Measurements from ENCODE around the gene SYN1. TPM values are rescaled to one million over a fixed set of nuclear protein-coding genes. Genes with fewer than 3 reads are reported as not detected.

The SYN1 gene
- total and polyA plus RNA-seq, 2 experiments from 2014 or later = 3.6 to 6.7 TPM

DNA sequence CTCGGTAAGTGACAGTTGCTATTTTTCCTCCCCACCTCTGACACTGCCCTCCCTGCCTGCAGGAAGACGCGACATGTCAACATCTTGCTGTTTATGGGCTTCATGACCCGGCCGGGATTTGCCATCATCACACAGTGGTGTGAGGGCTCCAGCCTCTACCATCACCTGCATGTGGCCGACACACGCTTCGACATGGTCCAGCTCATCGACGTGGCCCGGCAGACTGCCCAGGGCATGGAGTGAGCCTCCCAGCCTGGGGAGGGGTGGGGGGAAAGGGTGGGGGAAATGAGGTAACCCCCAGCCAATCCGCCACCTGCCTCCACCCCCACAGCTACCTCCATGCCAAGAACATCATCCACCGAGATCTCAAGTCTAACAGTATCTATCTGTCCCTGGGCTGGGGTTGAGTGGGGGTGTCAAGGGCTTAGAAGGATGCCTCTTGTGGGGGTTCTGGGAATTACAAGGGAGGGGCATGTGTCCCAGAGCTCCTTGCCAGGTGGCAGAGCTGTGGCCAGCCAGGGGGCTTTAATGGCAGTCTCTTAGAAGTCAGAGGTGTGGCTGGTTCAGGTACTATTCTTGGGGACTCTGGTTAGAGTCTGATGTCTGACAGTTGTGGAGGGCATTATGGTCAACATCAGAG, 50.9 kb downstream of the SYN1 start:
- Histone ChIP-seq H3K4me2 (no peak overlapping the region), H3K4me3 (no peak overlapping the region), H3K27me3 (ENCODE audit: insufficient read depth) (no peaks in the 10 kb centered on the region), H4K20me1 (replicated peaks; ENCODE audit: insufficient read depth) (no peaks in the 10 kb centered on the region), H3K9me2 (ENCODE audit: insufficient read depth) (no peaks in the 10 kb centered on the region), H3F3A (replicated peaks; ENCODE audit: low read depth) (no peaks in the 10 kb centered on the region), H3K27ac (ENCODE audit: low read depth) (no peak overlapping the region), H3K36me3 (ENCODE audit: insufficient read depth) (no peaks in the 10 kb centered on the region), H3K4me1 (ENCODE audit: insufficient read depth) (peaks cover 5% of the 10 kb centered on the region; the same call in 1 of the 2 replicates), H3K79me2 (replicated peaks; ENCODE audit: insufficient read depth) (no peaks in the 10 kb centered on the region), H2AFZ (no peak overlapping the region)
- Mint-ChIP-seq H3K27ac (no peak overlapping the region), H3K4me3 (no peak overlapping the region; the same call in 2 of the 3 replicates), H3K4me1 (peaks cover 17% of the 10 kb centered on the region), H3K9me3 (no peaks in the 10 kb centered on the region; the same call in 2 of the 3 replicates), H3K27me3 (ENCODE audit: insufficient read depth, low read depth, poor library complexity) (peaks cover 14% of the 10 kb centered on the region), H3K36me3 (ENCODE audit: low read depth) (peaks cover 77% of the 10 kb centered on the region)
- ATAC-seq = peak; percentile 28
- peak; percentile 76 for DNase-seq (ENCODE audit: low spot score)
- TF ChIP-seq JUNB (IDR thresholded peaks at IDR 0.05; ENCODE audit: unreplicated experiment) = no peak
- TF ChIP-seq, protein P1, sequence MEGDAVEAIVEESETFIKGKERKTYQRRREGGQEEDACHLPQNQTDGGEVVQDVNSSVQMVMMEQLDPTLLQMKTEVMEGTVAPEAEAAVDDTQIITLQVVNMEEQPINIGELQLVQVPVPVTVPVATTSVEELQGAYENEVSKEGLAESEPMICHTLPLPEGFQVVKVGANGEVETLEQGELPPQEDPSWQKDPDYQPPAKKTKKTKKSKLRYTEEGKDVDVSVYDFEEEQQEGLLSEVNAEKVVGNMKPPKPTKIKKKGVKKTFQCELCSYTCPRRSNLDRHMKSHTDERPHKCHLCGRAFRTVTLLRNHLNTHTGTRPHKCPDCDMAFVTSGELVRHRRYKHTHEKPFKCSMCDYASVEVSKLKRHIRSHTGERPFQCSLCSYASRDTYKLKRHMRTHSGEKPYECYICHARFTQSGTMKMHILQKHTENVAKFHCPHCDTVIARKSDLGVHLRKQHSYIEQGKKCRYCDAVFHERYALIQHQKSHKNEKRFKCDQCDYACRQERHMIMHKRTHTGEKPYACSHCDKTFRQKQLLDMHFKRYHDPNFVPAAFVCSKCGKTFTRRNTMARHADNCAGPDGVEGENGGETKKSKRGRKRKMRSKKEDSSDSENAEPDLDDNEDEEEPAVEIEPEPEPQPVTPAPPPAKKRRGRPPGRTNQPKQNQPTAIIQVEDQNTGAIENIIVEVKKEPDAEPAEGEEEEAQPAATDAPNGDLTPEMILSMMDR (conservative IDR thresholded peaks at IDR 0.05; ENCODE audit: low read depth in 2 of 2) = peak; percentile 41 to 45; a peak in 3 of 4 replicates

DNA sequence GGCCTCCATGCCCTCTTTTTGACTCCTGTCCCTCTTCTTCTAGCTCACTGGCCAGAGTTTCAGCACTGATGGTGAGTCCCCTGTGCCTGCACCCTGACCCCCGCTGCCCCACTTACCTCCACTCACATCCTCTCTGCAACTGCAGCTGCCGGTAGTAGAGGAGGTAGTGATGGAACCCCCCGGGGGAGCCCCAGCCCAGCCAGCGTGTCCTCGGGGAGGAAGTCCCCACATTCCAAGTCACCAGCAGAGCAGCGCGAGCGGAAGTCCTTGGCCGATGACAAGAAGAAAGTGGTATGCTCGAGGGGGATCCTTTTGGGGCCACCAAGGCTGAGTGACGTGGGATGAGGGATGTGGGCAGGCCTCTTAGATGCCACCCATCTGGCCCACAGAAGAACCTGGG, 52.8 kb downstream of the SYN1 start:
- H3K4me1 Mint-ChIP-seq = peaks cover 6% of the 10 kb centered on the region
- no peak for TF ChIP-seq JUNB (IDR thresholded peaks at IDR 0.05; ENCODE audit: unreplicated experiment)
- no peak for TF ChIP-seq EZH2 (IDR thresholded peaks at IDR 0.05; ENCODE audit: low read depth, unreplicated experiment)
- TF ChIP-seq POLR2AphosphoS5 (IDR thresholded peaks at IDR 0.05; ENCODE audit: low read depth) = no peak
- no peak for TF ChIP-seq ZNF114 (CRISPR knock-in tag; IDR thresholded peaks at IDR 0.05)
- Histone ChIP-seq H4K20me1 (replicated peaks; ENCODE audit: insufficient read depth) (no peaks in the 10 kb centered on the region), H2AFZ (no peak overlapping the region), H3K79me2 (replicated peaks; ENCODE audit: insufficient read depth) (peaks cover 7% of the 10 kb centered on the region; the same call in 1 of the 2 replicates), H3K36me3 (ENCODE audit: insufficient read depth) (no peaks in the 10 kb centered on the region), H3K27me3 (ENCODE audit: insufficient read depth) (no peaks in the 10 kb centered on the region), H3K27ac (ENCODE audit: low read depth) (no peak overlapping the region), H3K4me3 (no peak overlapping the region), H3K4me2 (no peak overlapping the region), H3K9me2 (ENCODE audit: insufficient read depth) (no peaks in the 10 kb centered on the region), H3F3A (replicated peaks; ENCODE audit: low read depth) (no peaks in the 10 kb centered on the region), H3K4me1 (ENCODE audit: insufficient read depth) (no peaks in the 10 kb centered on the region)
- no peak for ATAC-seq
- H3K36me3 Mint-ChIP-seq (ENCODE audit: low read depth) = peaks cover 71% of the 10 kb centered on the region
- DNase-seq (ENCODE audit: low spot score) = no peak
- H3K27ac Mint-ChIP-seq = no peak overlapping the region
- H3K27me3 Mint-ChIP-seq (ENCODE audit: insufficient read depth, low read depth, poor library complexity) = peaks cover 5% of the 10 kb centered on the region
- no peak overlapping the region for H3K4me3 Mint-ChIP-seq
- no peaks in the 10 kb centered on the region; the same call in 2 of the 3 replicates for H3K9me3 Mint-ChIP-seq

DNA sequence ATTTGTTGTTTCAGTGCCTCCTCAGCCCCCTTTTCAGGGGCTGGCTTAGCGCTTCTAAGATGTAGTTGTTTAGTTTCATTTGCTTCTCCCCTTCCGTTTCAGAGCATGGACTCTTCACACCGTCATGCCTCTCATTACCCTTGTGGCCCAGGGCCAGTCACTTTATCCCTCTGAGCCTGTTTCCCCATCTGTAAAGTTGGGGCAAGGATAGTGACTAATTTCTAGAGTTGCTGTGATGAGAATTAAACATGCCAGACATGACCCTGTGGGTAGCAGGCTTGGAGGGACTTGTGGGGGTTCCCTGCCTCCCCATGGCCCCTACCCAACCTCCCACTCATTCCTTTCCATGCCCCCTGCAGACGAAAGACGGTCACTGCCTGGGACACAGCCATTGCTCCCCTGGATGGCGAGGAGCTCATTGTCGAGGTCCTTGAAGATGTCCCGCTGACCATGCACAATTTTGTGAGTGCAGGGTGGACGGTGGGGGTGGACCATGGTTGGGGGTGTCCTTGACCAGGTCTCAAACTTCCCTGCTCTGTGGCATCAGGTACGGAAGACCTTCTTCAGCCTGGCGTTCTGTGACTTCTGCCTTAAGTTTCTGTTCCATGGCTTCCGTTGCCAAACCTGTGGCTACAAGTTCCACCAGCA, 55.1 kb downstream of the SYN1 start:
- DNase-seq (ENCODE audit: low spot score) = no peak
- Mint-ChIP-seq H3K9me3 (no peaks in the 10 kb centered on the region), H3K4me1 (peaks cover 17% of the 10 kb centered on the region), H3K36me3 (ENCODE audit: low read depth) (peaks cover 49% of the 10 kb centered on the region), H3K27me3 (ENCODE audit: insufficient read depth, low read depth, poor library complexity) (no peaks in the 10 kb centered on the region), H3K27ac (no peak overlapping the region), H3K4me3 (no peak overlapping the region)
- Histone ChIP-seq H3K4me3 (no peak overlapping the region), H3K79me2 (replicated peaks; ENCODE audit: insufficient read depth) (peaks cover 9% of the 10 kb centered on the region; the same call in 1 of the 2 replicates), H3K27me3 (ENCODE audit: insufficient read depth) (no peaks in the 10 kb centered on the region), H3K9me2 (ENCODE audit: insufficient read depth) (no peaks in the 10 kb centered on the region), H4K20me1 (replicated peaks; ENCODE audit: insufficient read depth) (no peaks in the 10 kb centered on the region), H3K36me3 (ENCODE audit: insufficient read depth) (no peaks in the 10 kb centered on the region), H3F3A (replicated peaks; ENCODE audit: low read depth) (no peaks in the 10 kb centered on the region), H3K4me1 (ENCODE audit: insufficient read depth) (no peaks in the 10 kb centered on the region), H3K4me2 (no peak overlapping the region), H3K27ac (ENCODE audit: low read depth) (no peak overlapping the region), H2AFZ (no peak overlapping the region)
- TF ChIP-seq STAT1 (IDR thresholded peaks at IDR 0.05; ENCODE audit: unreplicated experiment) (no peak), ZNF331 (CRISPR knock-in tag; IDR thresholded peaks at IDR 0.05; ENCODE audit: low read depth) (no peak)
- TF ChIP-seq, protein P1 (conservative IDR thresholded peaks at IDR 0.05; ENCODE audit: low read depth in 2 of 2) = peak in 1 of 2 experiments; percentile 14; a peak in 1 of 4 replicates
- ATAC-seq = no peak

Measured in GM23338 (cell line).